Measurements from ENCODE around the gene CCNB3.

CCNB3 gene

GRCh38 chrX:50375481-50376267 lies 171.1 kb downstream of the CCNB3 start:
- FAIRE-seq, result no peak

GRCh38 chrX:50381729-50382415 lies 177.3 kb downstream of the CCNB3 start:
- no peak for FAIRE-seq

- FAIRE-seq, result no peak
These were observed 182.0 kb downstream of the CCNB3 start for GRCh38 chrX:50386520-50386919.

- no peak for FAIRE-seq
These were observed 189.3 kb downstream of the CCNB3 start for GRCh38 chrX:50393902-50394301.
